Liver (tissue), 9 donors: ENCODE measurements around the gene SOCS2. TPM values are rescaled to one million over a fixed set of nuclear protein-coding genes. Genes with fewer than 3 reads are reported as not detected.

Source experiments
- DNase-seq: peaks from one replicate; pipeline ENCODE4 v3.0.0-alpha.2; 2017; ENCODE audit warnings: low spot score
- H3K27ac ChIP-seq, 2 donors: one replicate each; pipeline ENCODE4 v1.7.0; 2013; ENCODE audit warnings: inconsistent platforms in 2 of 2, low read length in 2 of 2, control low read depth in 1 of 2, low read depth in 1 of 2, mild to moderate bottlenecking in 1 of 2
- H3K27me3 ChIP-seq, 4 donors: one replicate each; pipeline versions ENCODE4 v1.6.1 to v1.7.0; 2013; ENCODE audit warnings: low read length in 3 of 4, inconsistent platforms in 1 of 4, mild to moderate bottlenecking in 1 of 4, moderate library complexity in 1 of 4; ENCODE audit not compliant: control insufficient read depth in 4 of 4, insufficient read depth in 4 of 4
- H3K36me3 ChIP-seq, 4 donors: one replicate each; pipeline versions ENCODE4 v1.6.1 to v1.7.0; 2013; ENCODE audit warnings: low read length in 3 of 4, mild to moderate bottlenecking in 3 of 4, low read depth in 1 of 4, moderate library complexity in 1 of 4; ENCODE audit not compliant: control insufficient read depth in 4 of 4, insufficient read depth in 3 of 4
- H3K4me1 ChIP-seq, 4 donors: one replicate each; pipeline versions ENCODE4 v1.6.1 to v1.7.0; 2013; ENCODE audit warnings: low read length in 3 of 4, mild to moderate bottlenecking in 3 of 4, moderate library complexity in 1 of 4; ENCODE audit not compliant: control insufficient read depth in 4 of 4, insufficient read depth in 4 of 4
- H3K4me3 ChIP-seq, 3 donors: one replicate each; pipeline versions ENCODE4 v1.6.1 to v1.7.0; 2013; ENCODE audit warnings: low read length in 3 of 3, control low read depth in 1 of 3, low read depth in 1 of 3, mild to moderate bottlenecking in 1 of 3
- H3K9ac ChIP-seq, 2 donors: one replicate each; pipeline ENCODE4 v1.7.0; 2013; ENCODE audit warnings: low read length in 2 of 2, mild to moderate bottlenecking in 2 of 2, moderate library complexity in 2 of 2, control low read depth in 1 of 2, low read depth in 1 of 2
- H3K9me3 ChIP-seq, 4 donors: one replicate each; pipeline versions ENCODE4 v1.6.1 to v1.7.0; 2013; ENCODE audit warnings: low read length in 3 of 4; ENCODE audit not compliant: control insufficient read depth in 4 of 4
- CTCF ChIP-seq: fragments of 150-350 bp; IDR thresholded peaks from 2 replicates; pipeline ENCODE4 v1.5.1; 2017; ENCODE audit warnings: improper control_type of control experiment, low read depth, low read length; ENCODE audit not compliant: missing input control
- EGR1 ChIP-seq, 2 donors: IDR thresholded peaks; 2 replicates each; pipeline ENCODE4 v1.6.1; 2016 to 2018; ENCODE audit warnings: antibody characterized with exemption in 2 of 2, low read depth in 2 of 2
- FOXA2 ChIP-seq: IDR thresholded peaks from 2 replicates; pipeline ENCODE4 v1.6.1; 2016; ENCODE audit warnings: antibody characterized with exemption
- GABPA ChIP-seq, 2 donors: IDR thresholded peaks in 1 of 2; conservative IDR thresholded peaks in 1 of 2; 2 replicates each; pipeline ENCODE4 v1.6.1; 2016; ENCODE audit warnings: antibody characterized with exemption in 2 of 2, mild to moderate bottlenecking in 1 of 2, moderate library complexity in 1 of 2
- HNF4A ChIP-seq, 2 donors: conservative IDR thresholded peaks; 2 replicates each; pipeline ENCODE4 v1.6.1; 2016; ENCODE audit warnings: antibody characterized with exemption in 2 of 2, mild to moderate bottlenecking in 2 of 2
- HNF4G ChIP-seq: IDR thresholded peaks from 2 replicates; pipeline ENCODE4 v1.6.1; 2016; ENCODE audit warnings: antibody characterized with exemption
- JUND ChIP-seq, 2 donors: IDR thresholded peaks; 2 replicates each; pipeline ENCODE4 v1.6.1; 2016; ENCODE audit warnings: antibody characterized with exemption in 2 of 2
- MAX ChIP-seq: IDR thresholded peaks from 2 replicates; pipeline ENCODE4 v1.6.1; 2016; ENCODE audit warnings: antibody characterized with exemption
- NR2F2 ChIP-seq: IDR thresholded peaks from 2 replicates; pipeline ENCODE4 v1.6.1; 2016; ENCODE audit warnings: antibody characterized with exemption
- RAD21 ChIP-seq, 2 donors: IDR thresholded peaks; 2 replicates each; pipeline ENCODE4 v1.6.1; 2016; ENCODE audit warnings: antibody characterized with exemption in 2 of 2, mild to moderate bottlenecking in 2 of 2
- RXRA ChIP-seq, 2 donors: IDR thresholded peaks; 2 replicates each; pipeline ENCODE4 v1.6.1; 2017 to 2018; ENCODE audit warnings: antibody characterized with exemption in 2 of 2, mild to moderate bottlenecking in 1 of 2
- SP1 ChIP-seq: IDR thresholded peaks from 2 replicates; pipeline ENCODE4 v1.6.1; 2018; ENCODE audit warnings: antibody characterized with exemption, mild to moderate bottlenecking
- TAF1 ChIP-seq: conservative IDR thresholded peaks from 2 replicates; pipeline ENCODE4 v1.6.1; 2016; ENCODE audit warnings: antibody characterized with exemption, mild to moderate bottlenecking
- YY1 ChIP-seq: IDR thresholded peaks from 2 replicates; pipeline ENCODE4 v1.6.1; 2016; ENCODE audit warnings: antibody characterized with exemption, mild to moderate bottlenecking
- ZBTB33 ChIP-seq: IDR thresholded peaks from 2 replicates; pipeline ENCODE4 v1.6.1; 2016; ENCODE audit warnings: antibody characterized with exemption
- WGBS: extraction: QIAGEN DNeasy Blood & Tissue Kit; methylation state at CpG from one replicate; pipeline ENCODE4 v1.1.7; 2013; 5-methylcytosine and 5-hydroxymethylcytosine counted together
- polyA plus RNA-seq, 2 donors: library from polyadenylated mRNA; stranded (reverse) in 1 of 2; unstranded in 1 of 2; fragments of 200-250 nt in 1 of 2; fragments of >200 nt in 1 of 2; fragmentation: Nextera tagmentation in 1 of 2; extraction: Ambion mirVana in 1 of 2; gene quantifications; one replicate each; pipeline versions ENCODE4 v1.2.1 to v1.2.3, GENCODE V29; 2013 to 2015
- total RNA-seq, 2 donors: library from RNA; depleted of rRNA; stranded (reverse); fragments of >200 nt; gene quantifications; one replicate each; pipeline ENCODE4 v1.2.3, GENCODE V29; 2014
- TF ChIP-seq, protein P1 (sequence below): IDR thresholded peaks from 2 replicates; pipeline ENCODE4 v1.6.1; 2016; ENCODE audit warnings: antibody characterized with exemption
- donor health status: healthy.
- donor health status: healthy.
- donor health status: healthy.
- donor health status: healthy.
- donor health status: healthy.

Gene SOCS2
- total and polyA plus RNA-seq, 4 donors, result 7.0 to 66.3 (median 34.4) TPM

- DNase-seq, result no peak
- no peak overlapping the region for H3K9ac ChIP-seq
- no peaks in the 10 kb centered on the region for H3K9me3 ChIP-seq
- H3K27me3 ChIP-seq, result no peaks in the 10 kb centered on the region
- H3K4me3 ChIP-seq, result no peak overlapping the region
- no peaks in the 10 kb centered on the region for H3K4me1 ChIP-seq
- H3K36me3 ChIP-seq, result no peaks in the 10 kb centered on the region
- TF ChIP-seq RXRA (IDR thresholded peaks at IDR 0.05) (no peak), JUND (IDR thresholded peaks at IDR 0.05) (no peak), HNF4G (no peak), MAX (no peak), TAF1 (no peak), FOXA2 (no peak), HNF4A (conservative IDR thresholded peaks at IDR 0.05) (no peak), RAD21 (IDR thresholded peaks at IDR 0.05) (no peak), GABPA (IDR thresholded peaks at IDR 0.05 in 1 of 2, conservative IDR thresholded peaks at IDR 0.05 in 1 of 2) (no peak), YY1 (no peak)
- TF ChIP-seq, protein P1, sequence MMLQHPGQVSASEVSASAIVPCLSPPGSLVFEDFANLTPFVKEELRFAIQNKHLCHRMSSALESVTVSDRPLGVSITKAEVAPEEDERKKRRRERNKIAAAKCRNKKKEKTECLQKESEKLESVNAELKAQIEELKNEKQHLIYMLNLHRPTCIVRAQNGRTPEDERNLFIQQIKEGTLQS, result no peak
- WGBS, result 90% methylated on average over 2 of the region's 2 CpGs
- H3K27ac ChIP-seq, result no peak overlapping the region
Measured at GRCh38 chr12:93614917-93615596, 42.6 kb downstream of the SOCS2 start.

DNA sequence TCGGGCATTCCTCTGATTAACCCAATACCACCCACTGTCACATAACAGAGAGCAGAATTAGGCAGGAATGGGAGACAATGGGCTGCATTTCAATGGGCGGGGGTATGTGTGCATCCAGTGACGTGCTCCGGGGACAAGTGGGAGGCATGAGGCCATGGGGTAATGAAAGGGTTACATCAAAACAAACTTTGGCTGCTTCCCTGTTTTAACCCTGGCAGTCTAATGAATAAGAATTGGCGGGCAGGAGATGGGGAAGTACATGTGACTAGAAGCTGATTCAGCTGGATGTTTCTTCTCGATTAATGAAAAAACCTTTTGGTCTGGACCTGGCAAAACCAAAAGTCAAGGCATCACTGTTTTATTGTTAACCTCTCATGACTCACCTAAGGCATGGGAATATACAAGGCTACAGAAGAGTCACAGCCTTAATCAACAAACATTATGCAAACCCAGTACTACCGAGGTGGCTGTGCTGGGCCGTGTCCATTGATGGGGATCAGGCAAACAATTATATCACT is 44.2 kb downstream of the SOCS2 start:
- H3K27ac ChIP-seq, result no peak overlapping the region
- 77% methylated on average over 8 of the region's 8 CpGs for WGBS
- TF ChIP-seq YY1 (no peak), EGR1 (IDR thresholded peaks at IDR 0.05; ENCODE audit: low read depth in 2 of 2) (no peak), JUND (IDR thresholded peaks at IDR 0.05) (no peak), RXRA (IDR thresholded peaks at IDR 0.05) (no peak), CTCF (no peak), HNF4A (conservative IDR thresholded peaks at IDR 0.05) (no peak), ZBTB33 (no peak), GABPA (IDR thresholded peaks at IDR 0.05 in 1 of 2, conservative IDR thresholded peaks at IDR 0.05 in 1 of 2) (no peak), NR2F2 (no peak), HNF4G (no peak), SP1 (no peak)
- TF ChIP-seq, protein P1, result no peak
- H3K36me3 ChIP-seq, result no peaks in the 10 kb centered on the region
- no peaks in the 10 kb centered on the region for H3K9me3 ChIP-seq
- DNase-seq, result no peak
- H3K9ac ChIP-seq, result no peak overlapping the region
- no peaks in the 10 kb centered on the region for H3K4me1 ChIP-seq
- H3K4me3 ChIP-seq, result no peak overlapping the region
- no peaks in the 10 kb centered on the region for H3K27me3 ChIP-seq
